Motor neuron (in vitro differentiated cells): ENCODE measurements around the gene STAMBP. TPM values are rescaled to one million over a fixed set of nuclear protein-coding genes. Genes with fewer than 3 reads are reported as not detected.
"Not testable (repeated sequence)": the region's sequence is repeated elsewhere in the genome, so short reads cannot be mapped to it uniquely, and the experiment has no call there.

ENCODE experiments used
- ATAC-seq, 8 experiments: fragments of 200-7000 bp; cut with Tn5 transposase; replicated peaks in 6 of 8; 2 replicates each; pipeline ENCODE4 v1.8.0; 2021; ENCODE audit warnings: mild to moderate bottlenecking in 8 of 8, moderate library complexity in 8 of 8
- H3K27ac ChIP-seq, 2 donors: fragments of 250-450 bp; sonication (Bioruptor Pico); 2 replicates each; pipeline ENCODE4 v1.9.0; 2021; ENCODE audit warnings: antibody characterized with exemption in 2 of 2, mild to moderate bottlenecking in 2 of 2, moderate library complexity in 1 of 2
- H3K4me1 ChIP-seq, 2 donors: fragments of 250-450 bp; sonication (Bioruptor Pico); replicated peaks in 1 of 2; 2 replicates each; pipeline ENCODE4 v1.6.1; 2021; ENCODE audit warnings: antibody characterized with exemption in 2 of 2, mild to moderate bottlenecking in 2 of 2, moderate library complexity in 1 of 2
- H3K4me3 ChIP-seq, 5 donors: fragments of 250-450 bp; sonication (Bioruptor Pico); 2 replicates each; pipeline ENCODE4 v1.9.0; 2021; ENCODE audit warnings: antibody characterized with exemption in 5 of 5, mild to moderate bottlenecking in 5 of 5, moderate library complexity in 4 of 5
- WGBS, 10 experiments: fragments of 450-650 bp; shearing (Covaris generic); methylation state at CpG; one replicate each; pipeline ENCODE4 v1.0.0; 2022; 5-methylcytosine and 5-hydroxymethylcytosine counted together
- in situ Hi-C, 9 experiments: fragments of 400-800 bp; cut with MboI; loops; one replicate each; pipeline ENCODE4 v1.15.0; 2021; ENCODE audit warnings: low sequenced_read_pairs in 9 of 9, low pct_unique_long_range_greater_than_20kb in 2 of 9; ENCODE audit not compliant: unreplicated experiment in 9 of 9
- total RNA-seq, 8 experiments: library from RNA; unstranded; fragments of 300-600 nt; gene quantifications; 2 replicates each; pipeline versions ENCODE4 v1.2.3 to v1.2.4, GENCODE V29; 2022

STAMBP gene
- total RNA-seq, 8 experiments from 2014 or later: 28.3 to 65.1 (median 37.3) TPM

- Histone ChIP-seq H3K4me1 (no peaks in the 10 kb centered on the region), H3K4me3 (no peak overlapping the region), H3K27ac (no peak overlapping the region)
- in situ Hi-C loops: no loop called here
- 6 to 94% (median 81%) methylated on average over 1 to 3 of the region's 4 CpGs; no CpG with 5 or more reads in 2 of the 10 experiments for WGBS, 10 experiments
- peak in 2 of 8 experiments; percentile 71 to 89 for ATAC-seq
These were observed 41.3 kb downstream of the STAMBP start for GRCh38 chr2:73870084-73870483.

GRCh38 chr2:73877071-73877802 lies 48.5 kb downstream of the STAMBP start:
- no peak overlapping the region for H3K27ac ChIP-seq
- ATAC-seq: no peak
- 17 to 84% (median 61%) methylated on average over 4 to 9 of the region's 9 CpGs for WGBS, 10 experiments
- in situ Hi-C loops: no loop called here
- H3K4me1 ChIP-seq: no peaks in the 10 kb centered on the region
- no peak overlapping the region for H3K4me3 ChIP-seq

DNA sequence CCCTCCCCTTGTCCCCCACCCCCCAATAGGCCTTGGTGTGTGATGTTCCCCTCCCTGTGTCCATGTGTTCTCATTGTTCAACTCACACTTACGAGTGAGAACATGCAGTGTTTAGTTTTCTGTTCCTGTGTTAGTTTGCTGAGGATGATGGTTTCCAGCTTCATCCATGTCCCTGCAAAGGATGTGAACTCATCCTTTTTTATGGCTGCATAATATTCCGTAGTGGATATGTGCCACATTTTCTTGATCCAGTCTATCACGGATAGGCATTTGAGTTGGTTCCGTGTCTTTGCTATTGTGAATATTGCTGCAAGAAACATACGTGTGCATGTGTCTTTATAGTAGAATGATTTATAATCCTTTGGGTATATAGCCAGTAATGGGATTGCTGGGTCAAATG lies 49.2 kb downstream of the STAMBP start:
- 69 to 100% (median 100%) methylated on average over 1 to 5 of the region's 5 CpGs for WGBS, 10 experiments
- not testable (repeated sequence) for ATAC-seq

GRCh38 chr2:73885406-73885805 lies 56.6 kb downstream of the STAMBP start:
- ATAC-seq: no peak
- 0 to 58% (median 47%) methylated on average over 1 to 2 of the region's 2 CpGs; no CpG with 5 or more reads in 1 of the 10 experiments for WGBS, 10 experiments
- Histone ChIP-seq H3K4me3 (no peak overlapping the region), H3K4me1 (no peaks in the 10 kb centered on the region), H3K27ac (no peak overlapping the region)
- in situ Hi-C loops: no loop called here

More for the DNA sequence above, 49.2 kb downstream of the STAMBP start:
- H3K4me3 ChIP-seq, in situ Hi-C loops, H3K27ac ChIP-seq, H3K4me1 ChIP-seq: not testable (repeated sequence)

- WGBS, 10 experiments: 50 to 100% (median 83%) methylated on average over 1 to 4 of the region's 4 CpGs; no CpG with 5 or more reads in 1 of the 10 experiments
- in situ Hi-C loops: no loop called here
- H3K4me1 ChIP-seq: no peaks in the 10 kb centered on the region
- ATAC-seq: no peak
- no peak overlapping the region for H3K27ac ChIP-seq
- H3K4me3 ChIP-seq: no peak overlapping the region
These were observed 57.6 kb downstream of the STAMBP start for GRCh38 chr2:73886357-73886756.

- ATAC-seq, H3K4me3 ChIP-seq, H3K4me1 ChIP-seq, in situ Hi-C loops, H3K27ac ChIP-seq: not testable (repeated sequence)
- 55 to 89% (median 77%) methylated on average over 2 to 10 of the region's 11 CpGs; no CpG with 5 or more reads in 2 of the 10 experiments for WGBS, 10 experiments
These were observed 59.0 kb downstream of the STAMBP start for GRCh38 chr2:73887596-73888353.

- in situ Hi-C loops: no loop called here
- ATAC-seq: no peak
- 28 to 100% (median 75%) methylated on average over 1 to 2 of the region's 2 CpGs for WGBS, 10 experiments
- Histone ChIP-seq H3K27ac (no peak overlapping the region), H3K4me3 (no peak overlapping the region), H3K4me1 (no peaks in the 10 kb centered on the region)
These were observed 59.6 kb downstream of the STAMBP start for GRCh38 chr2:73888388-73888787.

DNA sequence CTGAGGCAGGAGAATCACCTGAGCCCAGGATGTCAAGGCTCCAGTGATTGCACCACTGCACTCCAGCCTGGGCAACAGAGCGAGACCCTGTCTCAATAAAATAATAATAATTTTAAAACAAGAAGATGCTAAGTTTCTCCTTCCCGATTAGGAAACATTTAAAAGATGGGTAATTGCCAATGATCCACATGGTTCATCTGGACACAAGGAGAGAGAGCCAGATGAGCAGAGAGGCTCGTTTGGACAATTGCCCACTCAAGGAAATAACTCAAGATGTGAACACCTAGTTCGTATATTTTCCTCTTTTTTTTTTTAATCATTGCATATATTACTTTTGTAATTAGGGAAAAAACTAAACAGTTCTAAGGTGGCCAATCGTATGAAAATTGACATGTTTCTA lies 60.4 kb downstream of the STAMBP start:
- in situ Hi-C loops: no loop called here
- no peak for ATAC-seq

DNA sequence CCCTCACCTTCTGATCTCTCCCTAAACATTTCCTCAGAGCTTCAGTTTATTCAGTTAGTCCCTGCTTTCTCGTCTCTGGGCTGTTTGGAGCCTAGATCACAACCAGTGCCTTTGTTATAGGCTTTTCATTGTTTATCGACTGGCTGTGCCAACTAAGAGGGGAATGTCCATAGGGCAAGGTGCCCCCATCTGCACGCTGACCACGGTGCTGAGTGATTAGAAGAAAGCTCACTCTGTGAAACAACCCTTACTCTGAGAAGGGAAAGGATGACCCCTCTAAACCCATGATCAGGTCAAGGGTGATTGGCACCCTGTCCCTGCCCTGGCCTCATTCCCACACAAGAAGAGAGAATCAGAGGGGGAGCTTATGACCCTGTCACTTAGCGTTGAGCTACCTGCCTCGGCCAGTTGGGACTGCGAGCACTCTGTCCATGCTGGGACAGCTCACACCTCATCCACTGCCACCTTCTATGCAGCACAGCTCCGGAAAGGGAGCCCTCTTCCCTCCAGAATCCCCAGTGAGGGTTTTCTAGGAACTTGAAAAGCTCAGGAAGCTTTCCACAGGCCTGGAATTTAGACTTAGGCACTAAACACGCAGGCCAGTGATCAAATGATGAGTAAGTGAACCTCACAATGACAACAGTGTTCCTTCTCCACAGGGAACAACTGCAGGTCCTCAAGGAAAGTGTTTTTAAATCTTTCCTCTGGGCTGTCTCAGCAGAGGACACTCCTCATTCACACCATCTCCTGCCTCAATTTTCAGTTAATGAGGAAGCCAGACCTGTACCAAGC lies 61.7 kb downstream of the STAMBP start:
- no peak overlapping the region for H3K4me3 ChIP-seq
- ATAC-seq: no peak
- WGBS, 10 experiments: 57 to 90% (median 81%) methylated on average over 1 to 9 of the region's 9 CpGs; no CpG with 5 or more reads in 1 of the 10 experiments
- H3K27ac ChIP-seq: no peak overlapping the region
- in situ Hi-C loops: no loop called here
- H3K4me1 ChIP-seq: no peaks in the 10 kb centered on the region

More for the DNA sequence above, 60.4 kb downstream of the STAMBP start:
- Histone ChIP-seq H3K4me3 (no peak overlapping the region), H3K4me1 (no peaks in the 10 kb centered on the region), H3K27ac (no peak overlapping the region)
- 16 to 87% (median 77%) methylated on average over 2 to 5 of the region's 5 CpGs; no CpG with 5 or more reads in 1 of the 10 experiments for WGBS, 10 experiments

DNA sequence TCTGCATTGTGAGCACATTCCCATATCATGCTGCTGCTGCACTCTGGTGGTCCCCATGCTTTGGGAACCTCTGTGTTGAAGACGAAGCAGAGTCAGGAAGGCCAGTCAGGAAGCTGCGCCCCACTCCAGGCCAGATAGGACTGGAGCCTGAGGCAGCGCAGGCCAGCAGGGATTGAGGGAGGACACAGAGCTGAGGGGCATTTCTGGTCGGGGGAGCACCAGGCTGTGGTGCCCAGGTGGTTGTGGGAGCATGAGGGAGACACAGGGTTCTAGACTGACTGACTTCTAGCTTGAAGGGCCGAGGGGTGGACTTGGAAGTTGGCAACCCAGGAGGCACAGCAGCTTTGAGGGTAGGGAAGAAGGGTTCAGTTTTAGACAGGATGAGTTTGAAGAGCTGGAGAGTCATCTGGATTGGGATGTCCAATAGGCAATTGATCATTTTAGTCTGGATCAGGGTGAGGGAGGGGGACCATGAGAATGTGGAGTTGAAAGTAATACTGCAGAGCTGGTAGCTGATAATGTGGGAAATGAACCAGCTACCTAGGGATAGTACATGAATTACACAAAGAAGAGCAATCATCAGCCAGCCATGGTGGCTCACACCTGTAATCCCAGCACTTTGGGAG lies 62.6 kb downstream of the STAMBP start:
- Histone ChIP-seq H3K4me3 (no peak overlapping the region), H3K27ac (no peak overlapping the region), H3K4me1 (no peaks in the 10 kb centered on the region)
- 50 to 100% (median 82%) methylated on average over 1 to 3 of the region's 5 CpGs; no CpG with 5 or more reads in 4 of the 10 experiments for WGBS, 10 experiments
- no peak for ATAC-seq
- in situ Hi-C loops: no loop called here

DNA sequence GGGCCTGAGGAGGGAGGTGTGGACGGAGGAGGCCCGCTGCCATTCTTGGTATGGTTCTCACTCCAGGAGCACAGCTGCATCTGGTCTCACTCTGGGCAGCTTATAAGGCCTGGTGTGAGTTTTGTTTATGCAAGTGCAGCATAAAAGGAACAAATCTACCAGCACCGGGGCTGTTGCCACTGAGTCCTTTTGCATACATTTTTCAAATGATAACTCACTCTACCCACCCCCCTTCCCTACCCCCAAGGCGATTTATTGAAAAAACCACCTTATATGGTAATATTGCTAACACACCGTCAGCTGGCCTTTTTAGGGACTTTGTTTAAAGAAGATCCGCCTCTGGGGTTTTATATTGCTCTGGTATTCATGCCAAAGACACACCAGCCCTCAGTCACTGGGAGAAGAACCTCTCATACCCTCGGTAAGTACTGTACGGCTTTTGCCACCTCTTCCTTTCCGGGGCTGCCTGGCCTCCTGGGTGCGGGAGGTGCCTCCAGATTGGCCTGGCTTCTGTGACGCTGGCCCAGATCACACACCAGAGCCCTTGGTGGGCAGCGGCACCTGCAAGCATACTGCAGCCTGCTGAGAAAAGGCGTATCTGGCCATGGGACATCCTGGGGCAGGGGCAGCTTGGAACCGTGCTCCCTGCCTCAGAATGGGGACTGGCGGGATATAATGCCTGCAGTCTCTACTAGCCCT lies 64.0 kb downstream of the STAMBP start, which contains the start of gene ACTG2:
Gene ACTG2, plus strand, starts transcription at position 378 of the 699 bp plus-strand sequence. CDS start 8,304 bp downstream, outside the sequence.
- Histone ChIP-seq H3K4me3 (no peak within 1 kb of the TSS), H3K27ac (no peak within 1 kb of the TSS), H3K4me1 (no peaks in the 10 kb centered on the region)
- 20 to 70% (median 42%) methylated on average over 2 to 7 of the region's 15 CpGs; no CpG with 5 or more reads in 4 of the 10 experiments for WGBS, 10 experiments
- in situ Hi-C loops: no loop called here
- peak in 4 of 8 experiments; percentile 22 to 88 (median 86) for ATAC-seq
